Activated T-helper 1 cell treated with Interleukin-2 at 50 U/mL for 16 hours (primary cell): ENCODE results near the gene FOXG1.

Experiments used
- DNase-seq: peaks from one replicate; pipeline ENCODE4 v3.0.0-alpha.2; 2020; ENCODE audit warnings: low read depth

The FOXG1 gene

GRCh38 chr14:28776482-28777266, 10.1 kb downstream of the FOXG1 start:
- no peak for DNase-seq

- DNase-seq = no peak
Measured at GRCh38 chr14:28777471-28778137, 11.0 kb downstream of the FOXG1 start.

GRCh38 chr14:28778138-28779117, 11.8 kb downstream of the FOXG1 start:
- DNase-seq = no peak

GRCh38 chr14:28779456-28779855, 12.9 kb downstream of the FOXG1 start:
- no peak for DNase-seq

- DNase-seq = no peak
Measured at GRCh38 chr14:28780843-28781820, 14.5 kb downstream of the FOXG1 start.

GRCh38 chr14:28782301-28782700, 15.7 kb downstream of the FOXG1 start:
- DNase-seq = no peak

- no peak for DNase-seq
Measured at GRCh38 chr14:28783664-28784063, 17.1 kb downstream of the FOXG1 start.

- no peak for DNase-seq
Measured at GRCh38 chr14:28784096-28785048, 17.8 kb downstream of the FOXG1 start.

GRCh38 chr14:28785096-28785952, 18.7 kb downstream of the FOXG1 start:
- no peak for DNase-seq

GRCh38 chr14:28807518-28807917, 40.9 kb downstream of the FOXG1 start:
- no peak for DNase-seq

- DNase-seq = no peak
Measured at GRCh38 chr14:28813810-28814209, 47.2 kb downstream of the FOXG1 start.
